IMR-90 (cell line): ENCODE data around the gene SLC9A6. TPM values are rescaled to one million over a fixed set of nuclear protein-coding genes. Genes with fewer than 3 reads are reported as not detected.

ENCODE experiments used
- ATAC-seq: fragments of 200-7000 bp; cut with Tn5 transposase; 2 replicates; pipeline ENCODE4 v1.9.1; 2020; ENCODE audit warnings: low read depth, mild to moderate bottlenecking, moderate library complexity
- BruUV-seq: library from RNA; stranded (reverse); fragments of 400-500 nt; replicated peaks from 2 replicates; lab custom pipeline; 2021; lab: Mats Ljungman, UMichigan
- CTCF ChIA-PET: fragments of 300-600 bp; formaldehyde crosslinking; extraction: SDS; loops from one replicate; lab custom pipeline; 2021; ENCODE audit warnings: antibody characterized with exemption; lab: Yijun Ruan, JAX
- POLR2A ChIA-PET: fragments of 300-600 bp; sonication (Branson Sonifier 250); formaldehyde crosslinking; loops from one replicate; lab custom pipeline; 2022; ENCODE audit warnings: antibody characterized with exemption; ENCODE audit not compliant: unreplicated experiment; lab: Charles Lee
- DNase-seq: peaks from one replicate; pipeline ENCODE4 v3.0.0; 2013
- H2AFZ ChIP-seq: replicated peaks from 2 replicates; pipeline ENCODE3; 2013; ENCODE audit warnings: low read length, mild to moderate bottlenecking; ENCODE audit not compliant: poor library complexity
- H2AK5ac ChIP-seq: 2 replicates; pipeline ENCODE4 v1.6.1; 2013; ENCODE audit warnings: low read depth, low read length, inconsistent platforms
- H2AK9ac ChIP-seq: replicated peaks from 2 replicates; pipeline ENCODE3; 2013; ENCODE audit warnings: mild to moderate bottlenecking, low read depth, low read length, moderate library complexity; ENCODE audit not compliant: poor library complexity
- H2BK120ac ChIP-seq: 2 replicates; pipeline ENCODE4 v1.6.1; 2013; ENCODE audit warnings: low read depth, low read length, inconsistent platforms
- H2BK15ac ChIP-seq: 3 replicates; pipeline ENCODE4 v1.6.1; 2013; ENCODE audit warnings: low read depth, low read length, inconsistent platforms
- H2BK20ac ChIP-seq: 2 replicates; pipeline ENCODE4 v1.6.1; 2013; ENCODE audit warnings: low read depth, mild to moderate bottlenecking, inconsistent platforms, low read length, moderate library complexity
- H2BK5ac ChIP-seq: 2 replicates; pipeline ENCODE4 v1.6.1; 2013; ENCODE audit warnings: mild to moderate bottlenecking, low read depth, low read length, inconsistent platforms; ENCODE audit not compliant: poor library complexity, severe bottlenecking
- H3K14ac ChIP-seq: replicated peaks from 2 replicates; pipeline ENCODE4 v1.6.1; 2013; ENCODE audit warnings: low read depth, low read length, inconsistent platforms
- H3K18ac ChIP-seq: 2 replicates; pipeline ENCODE4 v1.6.1; 2013; ENCODE audit warnings: low read depth, low read length, control low read depth
- H3K23ac ChIP-seq: 2 replicates; pipeline ENCODE4 v1.6.1; 2013; ENCODE audit warnings: low read depth, low read length, inconsistent platforms
- H3K27ac ChIP-seq: 2 replicates; pipeline ENCODE4 v1.5.1; 2013; ENCODE audit warnings: mild to moderate bottlenecking, control low read depth, low read length; ENCODE audit not compliant: insufficient read depth
- H3K27me3 ChIP-seq: 2 replicates; pipeline ENCODE4 v1.6.1; 2013; ENCODE audit warnings: low read length; ENCODE audit not compliant: control insufficient read depth, insufficient read depth
- H3K36me3 ChIP-seq: 2 replicates; pipeline ENCODE4 v1.6.1; 2013; ENCODE audit warnings: low read length, mixed read lengths; ENCODE audit not compliant: control insufficient read depth, insufficient read depth
- H3K4ac ChIP-seq: 2 replicates; pipeline ENCODE4 v1.6.1; 2013; ENCODE audit warnings: low read depth, low read length, inconsistent platforms
- H3K4me1 ChIP-seq: 2 replicates; pipeline ENCODE4 v1.6.1; 2013; ENCODE audit warnings: low read length, mixed read lengths; ENCODE audit not compliant: control insufficient read depth, insufficient read depth
- H3K4me2 ChIP-seq: 2 replicates; pipeline ENCODE4 v1.6.1; 2013; ENCODE audit warnings: low read depth, mild to moderate bottlenecking, control low read depth, low read length, moderate library complexity
- H3K4me3 ChIP-seq: 2 replicates; pipeline ENCODE4 v1.5.1; 2013; ENCODE audit warnings: low read depth, mild to moderate bottlenecking, control low read depth, low read length, moderate library complexity; ENCODE audit not compliant: insufficient read depth
- H3K56ac ChIP-seq: 2 replicates; pipeline ENCODE4 v1.6.1; 2013; ENCODE audit warnings: low read length, inconsistent platforms; ENCODE audit not compliant: insufficient read depth; ENCODE audit errors: extremely low read depth
- H3K79me1 ChIP-seq, 2 experiments: 2 replicates each; pipeline ENCODE4 v1.6.1; 2013; ENCODE audit warnings: low read length in 2 of 2, inconsistent platforms in 1 of 2, low read depth in 1 of 2
- H3K9ac ChIP-seq: 2 replicates; pipeline ENCODE4 v1.6.1; 2013; ENCODE audit warnings: low read depth, low read length, control low read depth
- H3K9me1 ChIP-seq: 2 replicates; pipeline ENCODE4 v1.6.1; 2013; ENCODE audit warnings: low read length, inconsistent platforms; ENCODE audit not compliant: insufficient read depth
- H3K9me3 ChIP-seq: 2 replicates; pipeline ENCODE4 v1.6.1; 2013; ENCODE audit warnings: low read length; ENCODE audit not compliant: control insufficient read depth, insufficient read depth
- H4K20me1 ChIP-seq: 2 replicates; pipeline ENCODE4 v1.6.1; 2013; ENCODE audit warnings: low read length, inconsistent platforms; ENCODE audit not compliant: insufficient read depth
- H4K5ac ChIP-seq: 2 replicates; pipeline ENCODE4 v1.6.1; 2013; ENCODE audit warnings: mild to moderate bottlenecking, low read depth, low read length, control low read depth
- H4K8ac ChIP-seq, 2 experiments: 2 replicates each; pipeline ENCODE4 v1.6.1; 2013; ENCODE audit warnings: low read depth in 2 of 2, low read length in 2 of 2, control low read depth in 1 of 2, inconsistent platforms in 1 of 2
- H4K91ac ChIP-seq: 2 replicates; pipeline ENCODE4 v1.6.1; 2013; ENCODE audit warnings: low read depth, low read length, inconsistent platforms; ENCODE audit not compliant: insufficient read depth
- CHD1 ChIP-seq: IDR thresholded peaks from 2 replicates; pipeline ENCODE4 v1.6.1; 2012; ENCODE audit warnings: low read depth, low read length, improper control_type of control experiment
- MAZ ChIP-seq: IDR thresholded peaks from 2 replicates; pipeline ENCODE4 v1.6.1; 2012; ENCODE audit warnings: low read depth, mild to moderate bottlenecking, low read length, improper control_type of control experiment, moderate library complexity, borderline replicate concordance
- RFX5 ChIP-seq: IDR thresholded peaks from 2 replicates; pipeline ENCODE4 v1.8.0; 2012; ENCODE audit warnings: low read depth, mild to moderate bottlenecking, low read length, moderate library complexity
- SMC3 ChIP-seq: fragments of 150-350 bp; IDR thresholded peaks from 2 replicates; pipeline ENCODE4 v1.6.1; 2016; ENCODE audit warnings: low read depth, mild to moderate bottlenecking, antibody characterized with exemption, low read length, moderate library complexity
- WGBS, 2 experiments: methylation state at CpG; one replicate each; pipeline versions ENCODE4 v1.1.5 to v1.1.7; 2013; ENCODE audit warnings: missing lambda C conversion rate in 2 of 2; ENCODE audit not compliant: insufficient read length in 1 of 2; ENCODE audit errors: extremely low coverage in 2 of 2; 5-methylcytosine and 5-hydroxymethylcytosine counted together
- dilution Hi-C: fragments of 300-500 bp; cut with HindIII; formaldehyde crosslinking; loops from one replicate; pipeline ENCODE4 v1.14.3; 2018; ENCODE audit warnings: low sequenced_read_pairs; ENCODE audit not compliant: unreplicated experiment
- in situ Hi-C: fragments of 300-500 bp; cut with MboI; formaldehyde crosslinking; loops from 3 replicates; pipeline ENCODE4 v1.14.3; 2019; ENCODE audit warnings: low sequenced_read_pairs, inconsistent platforms, mixed read lengths
- intact Hi-C: fragments of 100-400 bp; cut with micrococcal nuclease; formaldehyde crosslinking; loops from 2 replicates; pipeline ENCODE4 v1.10.0; 2022
- polyA plus RNA-seq, 3 experiments: library from polyadenylated mRNA; depleted of rRNA; stranded (reverse); fragments of >200 nt; gene quantifications; 2 replicates each; pipeline ENCODE4 v1.2.3, GENCODE V29; 2012; ENCODE audit warnings: low replicate concordance in 1 of 3
- total RNA-seq: library from RNA; depleted of rRNA; stranded (reverse); fragments of >200 nt; gene quantifications from 2 replicates; pipeline ENCODE4 v1.2.3, GENCODE V29; 2012
- TF ChIP-seq, protein P1 (sequence below): conservative IDR thresholded peaks from 2 replicates; pipeline ENCODE4 v1.5.1; 2012; ENCODE audit warnings: mild to moderate bottlenecking, low read depth, low read length, improper control_type of control experiment
- TF ChIP-seq, protein P2 (sequence below): fragments of 150-350 bp; IDR thresholded peaks from 2 replicates; pipeline ENCODE4 v1.6.1; 2017; ENCODE audit warnings: mild to moderate bottlenecking, antibody characterized with exemption, low read length, low read depth

Gene SLC9A6
- total and polyA plus RNA-seq, 2 of the 4 experiments (the other 2 are of a cell fraction), result 6.9 to 19.0 TPM

DNA sequence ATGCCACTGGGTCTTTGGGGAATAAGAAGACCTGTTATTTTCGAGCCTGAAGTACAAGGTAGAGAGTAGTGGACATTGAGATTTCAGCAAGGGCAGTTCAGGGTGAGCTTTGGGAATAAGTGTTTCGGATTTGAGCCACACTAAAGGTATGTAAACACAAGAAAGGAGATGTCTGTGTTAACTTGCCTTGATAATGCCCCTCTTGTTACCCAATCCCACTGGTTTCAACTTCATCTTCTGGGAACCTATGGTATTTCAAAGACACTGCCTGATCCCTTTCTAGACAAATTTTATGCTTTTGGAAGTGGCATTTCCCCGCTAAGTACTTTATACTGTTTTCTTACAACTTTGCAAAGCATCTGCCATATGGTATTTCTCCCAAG, 79.4 kb downstream of the SLC9A6 start:
- in situ Hi-C loops (no loop called here), dilution Hi-C loops (no loop called here), intact Hi-C loops (no loop called here)
- Histone ChIP-seq H3K27me3 (peaks cover 4% of the 10 kb centered on the region), H3K4me1 (peaks cover 4% of the 10 kb centered on the region; the same call in 1 of the 2 replicates), H3K36me3 (no peaks in the 10 kb centered on the region), H4K91ac (no peak overlapping the region), H3K79me1 (no peaks in the 10 kb centered on the region), H2BK5ac (no peak overlapping the region), H4K8ac (no peak overlapping the region), H3K4me3 (no peak overlapping the region), H2AK5ac (no peak overlapping the region), H3K9me1 (no peaks in the 10 kb centered on the region), H3K4me2 (peak overlapping the region; percentile 56), H2BK20ac (no peak overlapping the region), H3K27ac (peak overlapping the region; percentile 30; the same call in 1 of the 2 replicates), H3K23ac (no peak overlapping the region), H3K4ac (no peak overlapping the region), H3K56ac (no peak overlapping the region), H3K14ac (no peak overlapping the region), H2BK15ac (no peak overlapping the region), H2AFZ (no peak overlapping the region), H4K5ac (no peak overlapping the region), H3K9ac (no peak overlapping the region), H4K20me1 (no peaks in the 10 kb centered on the region), H3K18ac (no peak overlapping the region), H2BK120ac (no peak overlapping the region), H2AK9ac (no peak overlapping the region), H3K9me3 (no peaks in the 10 kb centered on the region)
- no TSS peak for BruUV-seq
- DNase-seq, result peak; percentile 12
- WGBS, 2 experiments, result no CpG with 5 or more reads among the region's 3 CpGs
- ATAC-seq, result peak; percentile 15
- no peak for TF ChIP-seq CHD1
- TF ChIP-seq RFX5, result no peak
- TF ChIP-seq SMC3, result no peak
- TF ChIP-seq MAZ, result no peak
- TF ChIP-seq, protein P1, sequence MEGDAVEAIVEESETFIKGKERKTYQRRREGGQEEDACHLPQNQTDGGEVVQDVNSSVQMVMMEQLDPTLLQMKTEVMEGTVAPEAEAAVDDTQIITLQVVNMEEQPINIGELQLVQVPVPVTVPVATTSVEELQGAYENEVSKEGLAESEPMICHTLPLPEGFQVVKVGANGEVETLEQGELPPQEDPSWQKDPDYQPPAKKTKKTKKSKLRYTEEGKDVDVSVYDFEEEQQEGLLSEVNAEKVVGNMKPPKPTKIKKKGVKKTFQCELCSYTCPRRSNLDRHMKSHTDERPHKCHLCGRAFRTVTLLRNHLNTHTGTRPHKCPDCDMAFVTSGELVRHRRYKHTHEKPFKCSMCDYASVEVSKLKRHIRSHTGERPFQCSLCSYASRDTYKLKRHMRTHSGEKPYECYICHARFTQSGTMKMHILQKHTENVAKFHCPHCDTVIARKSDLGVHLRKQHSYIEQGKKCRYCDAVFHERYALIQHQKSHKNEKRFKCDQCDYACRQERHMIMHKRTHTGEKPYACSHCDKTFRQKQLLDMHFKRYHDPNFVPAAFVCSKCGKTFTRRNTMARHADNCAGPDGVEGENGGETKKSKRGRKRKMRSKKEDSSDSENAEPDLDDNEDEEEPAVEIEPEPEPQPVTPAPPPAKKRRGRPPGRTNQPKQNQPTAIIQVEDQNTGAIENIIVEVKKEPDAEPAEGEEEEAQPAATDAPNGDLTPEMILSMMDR, result no peak
- TF ChIP-seq, protein P2, sequence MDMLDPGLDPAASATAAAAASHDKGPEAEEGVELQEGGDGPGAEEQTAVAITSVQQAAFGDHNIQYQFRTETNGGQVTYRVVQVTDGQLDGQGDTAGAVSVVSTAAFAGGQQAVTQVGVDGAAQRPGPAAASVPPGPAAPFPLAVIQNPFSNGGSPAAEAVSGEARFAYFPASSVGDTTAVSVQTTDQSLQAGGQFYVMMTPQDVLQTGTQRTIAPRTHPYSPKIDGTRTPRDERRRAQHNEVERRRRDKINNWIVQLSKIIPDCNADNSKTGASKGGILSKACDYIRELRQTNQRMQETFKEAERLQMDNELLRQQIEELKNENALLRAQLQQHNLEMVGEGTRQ, result no peak
- ChIA-PET POLR2A (interaction anchor here (0.5 kb wide), 1 partner anchor 12 kb away, joined by 5 read pairs; no protein-coding TSS in a partner anchor), CTCF (no interaction called here)
